Thoracic aorta (tissue), 2 donors: ENCODE results near the gene TPRA1. TPM values are rescaled to one million over a fixed set of nuclear protein-coding genes. Genes with fewer than 3 reads are reported as not detected.
A peak's percentile ranks its signal among the peaks of the same experiment; 100 is the strongest.

Experiments
- ATAC-seq: fragments of 150-250 bp; one replicate; pipeline ENCODE4 v1.8.0; 2017; ENCODE audit warnings: low read depth; ENCODE audit not compliant: insufficient number of reproducible peaks, low FRiP score
- DNase-seq: peaks from one replicate; pipeline ENCODE4 v3.0.0-alpha.2; 2020; ENCODE audit warnings: low spot score
- H3K27ac ChIP-seq, 2 donors: fragments of 200-600 bp; sonication (generic); 1 replicate in 1 of 2; 2 replicates in 1 of 2; pipeline ENCODE4 v1.5.1; 2016; ENCODE audit warnings: mild to moderate bottlenecking in 2 of 2, moderate library complexity in 2 of 2
- H3K27me3 ChIP-seq: fragments of 200-600 bp; sonication (generic); replicated peaks from 2 replicates; pipeline ENCODE4 v1.6.0; 2016; ENCODE audit warnings: mild to moderate bottlenecking; ENCODE audit not compliant: insufficient read depth
- H3K36me3 ChIP-seq: fragments of 200-600 bp; sonication (generic); one replicate; pipeline ENCODE4 v1.5.1; 2016
- H3K4me1 ChIP-seq, 2 donors: fragments of 200-600 bp; sonication (generic); 1 replicate in 1 of 2; 2 replicates in 1 of 2; pipeline versions ENCODE4 v1.5.1 to v1.6.0; 2016; ENCODE audit warnings: low read depth in 2 of 2, mild to moderate bottlenecking in 1 of 2; ENCODE audit not compliant: control insufficient read depth in 1 of 2
- H3K4me3 ChIP-seq: fragments of 200-600 bp; sonication (generic); 2 replicates; pipeline ENCODE4 v1.5.1; 2016; ENCODE audit warnings: mild to moderate bottlenecking
- H3K9me3 ChIP-seq: fragments of 200-600 bp; sonication (generic); 2 replicates; pipeline ENCODE4 v1.5.1; 2016
- CTCF ChIP-seq: fragments of 200-600 bp; sonication (generic); IDR thresholded peaks from one replicate; pipeline ENCODE4 v1.5.1; 2019; ENCODE audit warnings: antibody characterized with exemption
- total RNA-seq, 2 donors: library from RNA; depleted of rRNA; stranded (reverse); fragments of >200 nt; gene quantifications; one replicate each; pipeline versions ENCODE4 v1.1.0 to v1.2.3, GENCODE V29; 2016

The TPRA1 gene
- 10 to 100 TPM; 32.0 to 37.8 TPM for total RNA-seq

- H3K27ac ChIP-seq = peak within 1 kb of the TSS; percentile 88 to 90
- no peaks in the 10 kb centered on the region for H3K27me3 ChIP-seq
- DNase-seq (peak; percentile 91), ATAC-seq (peak; percentile 96)
- no peaks in the 10 kb centered on the region for H3K36me3 ChIP-seq
- no peaks in the 10 kb centered on the region for H3K9me3 ChIP-seq
- H3K4me1 ChIP-seq = peaks cover 25 to 41% of the 10 kb centered on the region in 2 donors
- TF ChIP-seq CTCF = no peak
- peak within 1 kb of the TSS; percentile 89 for H3K4me3 ChIP-seq
Observed at GRCh38 chr3:127590593-127591465, at the start of gene TPRA1. TSS of gene TPRA1 (minus strand) at chr3:127590733. CDS start at chr3:127580146, 10,587 bp downstream.

- ATAC-seq (no peak), DNase-seq (no peak)
- Histone ChIP-seq H3K27me3 (no peaks in the 10 kb centered on the region), H3K36me3 (no peaks in the 10 kb centered on the region), H3K9me3 (no peaks in the 10 kb centered on the region), H3K4me1 (no peaks in the 10 kb centered on the region), H3K27ac (no peak overlapping the region), H3K4me3 (no peak overlapping the region)
- no peak for TF ChIP-seq CTCF
Observed at GRCh38 chr3:127640042-127640355, 49.5 kb upstream of the TPRA1 start.

GRCh38 chr3:127639173-127640041, 48.9 kb upstream of the TPRA1 start:
- Histone ChIP-seq H3K36me3 (no peaks in the 10 kb centered on the region), H3K4me3 (no peak overlapping the region), H3K9me3 (no peaks in the 10 kb centered on the region), H3K27ac (no peak overlapping the region), H3K4me1 (no peaks in the 10 kb centered on the region), H3K27me3 (no peaks in the 10 kb centered on the region)
- no peak for ATAC-seq
- TF ChIP-seq CTCF = no peak
- DNase-seq = no peak

GRCh38 chr3:127637971-127638370, 47.4 kb upstream of the TPRA1 start:
- no peak for ATAC-seq
- no peak for DNase-seq
- H3K4me1 ChIP-seq = no peaks in the 10 kb centered on the region
- H3K27me3 ChIP-seq = no peaks in the 10 kb centered on the region
- H3K9me3 ChIP-seq = no peaks in the 10 kb centered on the region
- H3K36me3 ChIP-seq = no peaks in the 10 kb centered on the region
- H3K4me3 ChIP-seq = no peak overlapping the region
- no peak for TF ChIP-seq CTCF
- H3K27ac ChIP-seq = no peak overlapping the region

- H3K36me3 ChIP-seq = no peaks in the 10 kb centered on the region
- ATAC-seq = no peak
Observed at GRCh38 chr3:127637546-127637945, 47.0 kb upstream of the TPRA1 start.

More at GRCh38 chr3:127637546-127637945, 47.0 kb upstream of the TPRA1 start:
- no peak for DNase-seq
- Histone ChIP-seq H3K27ac (no peak overlapping the region), H3K4me3 (no peak overlapping the region), H3K9me3 (no peaks in the 10 kb centered on the region), H3K4me1 (no peaks in the 10 kb centered on the region), H3K27me3 (no peaks in the 10 kb centered on the region)
- TF ChIP-seq CTCF = no peak
